DOHH2 (cell line): Measurements from ENCODE around the gene SERPINB7.

Source experiments
- H3F3A ChIP-seq: fragments of 200-600 bp; sonication (generic), shearing (Covaris generic); 2 replicates; pipeline ENCODE4 v1.6.0; 2016; ENCODE audit warnings: antibody characterized with exemption, mild to moderate bottlenecking; ENCODE audit not compliant: control insufficient read depth, insufficient read depth
- H3K27ac ChIP-seq: fragments of 200-600 bp; sonication (generic); 2 replicates; pipeline ENCODE4 v1.5.1; 2014; ENCODE audit warnings: low read depth, mild to moderate bottlenecking, low read length, moderate library complexity
- H3K27me3 ChIP-seq: fragments of 200-600 bp; sonication (generic); 2 replicates; pipeline ENCODE4 v1.6.1; 2014; ENCODE audit warnings: mild to moderate bottlenecking, low read length, mixed read lengths; ENCODE audit not compliant: control insufficient read depth
- H3K36me3 ChIP-seq: fragments of 200-600 bp; sonication (generic); 2 replicates; pipeline ENCODE4 v1.6.1; 2014; ENCODE audit warnings: mild to moderate bottlenecking, low read length, moderate library complexity, mixed read lengths; ENCODE audit not compliant: control insufficient read depth
- H3K4me1 ChIP-seq: fragments of 200-600 bp; sonication (generic); 2 replicates; pipeline ENCODE4 v1.6.1; 2014; ENCODE audit warnings: mild to moderate bottlenecking, low read length, mixed read lengths; ENCODE audit not compliant: control insufficient read depth
- H3K4me2 ChIP-seq: fragments of 200-600 bp; sonication (generic); 2 replicates; pipeline ENCODE4 v1.6.0; 2014; ENCODE audit warnings: mild to moderate bottlenecking, low read length, moderate library complexity
- H3K4me3 ChIP-seq: fragments of 200-600 bp; sonication (generic); 2 replicates; pipeline ENCODE4 v1.5.1; 2014; ENCODE audit warnings: mild to moderate bottlenecking, low read length, mixed read lengths
- H3K79me2 ChIP-seq: fragments of 200-600 bp; sonication (generic); 2 replicates; pipeline ENCODE4 v1.6.1; 2014; ENCODE audit warnings: mild to moderate bottlenecking, low read length, mixed read lengths; ENCODE audit not compliant: control insufficient read depth
- H3K9me2 ChIP-seq: fragments of 200-600 bp; sonication (generic); replicated peaks from 2 replicates; pipeline ENCODE4 v1.6.1; 2014; ENCODE audit warnings: mild to moderate bottlenecking, low read length, mixed read lengths; ENCODE audit not compliant: control insufficient read depth
- H3K9me3 ChIP-seq: fragments of 200-600 bp; sonication (generic); 2 replicates; pipeline ENCODE4 v1.6.1; 2014; ENCODE audit warnings: antibody characterized with exemption, low read length, mixed read lengths; ENCODE audit not compliant: control insufficient read depth, insufficient read depth
- H4K20me1 ChIP-seq: fragments of 200-600 bp; sonication (generic); 2 replicates; pipeline ENCODE4 v1.6.0; 2014; ENCODE audit warnings: low read depth, mild to moderate bottlenecking, antibody characterized with exemption, low read length, moderate library complexity; ENCODE audit not compliant: control insufficient read depth, insufficient read depth
- EZH2phosphoT487 ChIP-seq: fragments of 200-600 bp; sonication (generic); IDR thresholded peaks from 2 replicates; pipeline ENCODE4 v1.6.1; 2017; ENCODE audit warnings: borderline replicate concordance, mild to moderate bottlenecking, antibody characterized with exemption, low read length, moderate library complexity, mixed read lengths
- TF ChIP-seq, protein P1 (sequence below): fragments of 200-600 bp; sonication (generic); IDR thresholded peaks from one replicate; pipeline ENCODE4 v1.5.1; 2014; ENCODE audit warnings: antibody characterized with exemption, mild to moderate bottlenecking, low read depth, low read length; ENCODE audit not compliant: poor library complexity, severe bottlenecking

SERPINB7 gene

DNA sequence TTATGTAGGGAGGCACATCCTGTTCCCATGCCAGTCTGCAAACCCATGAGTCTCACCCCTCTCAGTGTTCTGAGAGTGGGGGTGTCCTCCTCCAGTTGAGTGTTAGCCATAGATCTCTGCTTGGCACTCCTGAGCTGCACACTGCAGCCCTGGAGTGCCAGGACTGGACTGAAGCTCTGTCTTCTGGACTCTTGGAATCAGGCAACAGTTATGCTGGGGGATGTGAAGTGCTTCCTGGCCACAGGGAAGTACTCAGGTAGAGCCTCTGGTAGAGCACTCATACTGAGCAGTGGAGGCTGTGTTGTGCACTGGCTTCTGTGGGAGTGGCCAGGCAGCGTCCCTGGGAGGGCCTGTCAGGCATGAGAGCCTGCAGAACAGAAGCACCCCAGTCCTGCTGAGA, 43.0 kb downstream of the SERPINB7 start:
- TF ChIP-seq, protein P1, sequence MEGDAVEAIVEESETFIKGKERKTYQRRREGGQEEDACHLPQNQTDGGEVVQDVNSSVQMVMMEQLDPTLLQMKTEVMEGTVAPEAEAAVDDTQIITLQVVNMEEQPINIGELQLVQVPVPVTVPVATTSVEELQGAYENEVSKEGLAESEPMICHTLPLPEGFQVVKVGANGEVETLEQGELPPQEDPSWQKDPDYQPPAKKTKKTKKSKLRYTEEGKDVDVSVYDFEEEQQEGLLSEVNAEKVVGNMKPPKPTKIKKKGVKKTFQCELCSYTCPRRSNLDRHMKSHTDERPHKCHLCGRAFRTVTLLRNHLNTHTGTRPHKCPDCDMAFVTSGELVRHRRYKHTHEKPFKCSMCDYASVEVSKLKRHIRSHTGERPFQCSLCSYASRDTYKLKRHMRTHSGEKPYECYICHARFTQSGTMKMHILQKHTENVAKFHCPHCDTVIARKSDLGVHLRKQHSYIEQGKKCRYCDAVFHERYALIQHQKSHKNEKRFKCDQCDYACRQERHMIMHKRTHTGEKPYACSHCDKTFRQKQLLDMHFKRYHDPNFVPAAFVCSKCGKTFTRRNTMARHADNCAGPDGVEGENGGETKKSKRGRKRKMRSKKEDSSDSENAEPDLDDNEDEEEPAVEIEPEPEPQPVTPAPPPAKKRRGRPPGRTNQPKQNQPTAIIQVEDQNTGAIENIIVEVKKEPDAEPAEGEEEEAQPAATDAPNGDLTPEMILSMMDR: no peak
- TF ChIP-seq EZH2phosphoT487: no peak
- H3K4me1 ChIP-seq: peaks cover 14% of the 10 kb centered on the region
- H3K4me2 ChIP-seq: no peak overlapping the region
- no peaks in the 10 kb centered on the region for H3K9me3 ChIP-seq
- H3K9me2 ChIP-seq: no peaks in the 10 kb centered on the region
- no peaks in the 10 kb centered on the region for H3K79me2 ChIP-seq
- no peaks in the 10 kb centered on the region for H3K36me3 ChIP-seq
- H3K4me3 ChIP-seq: no peak overlapping the region
- no peaks in the 10 kb centered on the region for H4K20me1 ChIP-seq
- H3F3A ChIP-seq: no peaks in the 10 kb centered on the region
- no peak overlapping the region for H3K27ac ChIP-seq
- H3K27me3 ChIP-seq: no peaks in the 10 kb centered on the region

- no peak for TF ChIP-seq EZH2phosphoT487
- TF ChIP-seq, protein P1: no peak
These were observed 44.6 kb downstream of the SERPINB7 start for GRCh38 chr18:63819786-63820185.

DNA sequence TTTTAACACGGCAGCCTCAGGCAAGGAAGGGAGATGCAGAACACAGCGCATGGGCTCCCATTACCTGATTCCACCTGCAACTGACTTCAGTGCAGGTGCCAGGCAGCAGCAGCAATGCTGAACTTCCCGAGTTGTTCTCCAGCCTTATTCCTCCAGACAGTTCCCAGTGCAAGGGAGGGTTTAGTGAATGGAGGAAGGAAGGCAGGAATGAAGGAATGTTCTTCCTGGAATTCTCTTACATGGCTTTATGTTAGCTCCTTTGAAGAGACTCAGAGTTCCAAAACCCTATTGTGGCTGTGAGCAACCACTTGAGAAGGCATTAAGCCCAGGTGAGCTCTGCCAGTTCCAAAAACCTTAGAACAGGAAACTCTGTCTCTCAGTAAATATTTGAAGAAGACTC, 45.5 kb downstream of the SERPINB7 start:
- Histone ChIP-seq H4K20me1 (no peaks in the 10 kb centered on the region), H3F3A (no peaks in the 10 kb centered on the region), H3K9me2 (no peaks in the 10 kb centered on the region), H3K4me1 (no peaks in the 10 kb centered on the region), H3K4me3 (no peak overlapping the region), H3K4me2 (no peak overlapping the region), H3K79me2 (no peaks in the 10 kb centered on the region), H3K27ac (no peak overlapping the region), H3K27me3 (no peaks in the 10 kb centered on the region), H3K9me3 (no peaks in the 10 kb centered on the region), H3K36me3 (no peaks in the 10 kb centered on the region)
- TF ChIP-seq, protein P1: no peak
- no peak for TF ChIP-seq EZH2phosphoT487

More at GRCh38 chr18:63819786-63820185, 44.6 kb downstream of the SERPINB7 start:
- no peak overlapping the region for H3K4me3 ChIP-seq
- no peaks in the 10 kb centered on the region for H3K36me3 ChIP-seq
- H3K9me2 ChIP-seq: no peaks in the 10 kb centered on the region
- H4K20me1 ChIP-seq: no peaks in the 10 kb centered on the region
- no peak overlapping the region for H3K27ac ChIP-seq
- no peaks in the 10 kb centered on the region for H3K27me3 ChIP-seq
- no peaks in the 10 kb centered on the region for H3F3A ChIP-seq
- no peaks in the 10 kb centered on the region for H3K79me2 ChIP-seq
- H3K4me2 ChIP-seq: no peak overlapping the region
- H3K4me1 ChIP-seq: peaks cover 2% of the 10 kb centered on the region
- no peaks in the 10 kb centered on the region for H3K9me3 ChIP-seq
